HT-29 (cell line): ENCODE results near the gene PIMREG. TPM values are rescaled to one million over a fixed set of nuclear protein-coding genes. Genes with fewer than 3 reads are reported as not detected.

Experiments used
- DNase-seq: peaks from one replicate; pipeline ENCODE4 v3.0.0-alpha.2; 2015; ENCODE audit warnings: low spot score
- total RNA-seq: library from RNA; depleted of rRNA; stranded (reverse); fragments of >200 nt; shearing (Covaris generic); gene quantifications from 2 replicates; pipeline ENCODE4 v1.2.3, GENCODE V29; 2014; rRNA removed

Gene PIMREG, protein sequence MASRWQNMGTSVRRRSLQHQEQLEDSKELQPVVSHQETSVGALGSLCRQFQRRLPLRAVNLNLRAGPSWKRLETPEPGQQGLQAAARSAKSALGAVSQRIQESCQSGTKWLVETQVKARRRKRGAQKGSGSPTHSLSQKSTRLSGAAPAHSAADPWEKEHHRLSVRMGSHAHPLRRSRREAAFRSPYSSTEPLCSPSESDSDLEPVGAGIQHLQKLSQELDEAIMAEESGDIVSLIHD
- 97.8 and 111 TPM in 2 replicates for total RNA-seq

DNA sequence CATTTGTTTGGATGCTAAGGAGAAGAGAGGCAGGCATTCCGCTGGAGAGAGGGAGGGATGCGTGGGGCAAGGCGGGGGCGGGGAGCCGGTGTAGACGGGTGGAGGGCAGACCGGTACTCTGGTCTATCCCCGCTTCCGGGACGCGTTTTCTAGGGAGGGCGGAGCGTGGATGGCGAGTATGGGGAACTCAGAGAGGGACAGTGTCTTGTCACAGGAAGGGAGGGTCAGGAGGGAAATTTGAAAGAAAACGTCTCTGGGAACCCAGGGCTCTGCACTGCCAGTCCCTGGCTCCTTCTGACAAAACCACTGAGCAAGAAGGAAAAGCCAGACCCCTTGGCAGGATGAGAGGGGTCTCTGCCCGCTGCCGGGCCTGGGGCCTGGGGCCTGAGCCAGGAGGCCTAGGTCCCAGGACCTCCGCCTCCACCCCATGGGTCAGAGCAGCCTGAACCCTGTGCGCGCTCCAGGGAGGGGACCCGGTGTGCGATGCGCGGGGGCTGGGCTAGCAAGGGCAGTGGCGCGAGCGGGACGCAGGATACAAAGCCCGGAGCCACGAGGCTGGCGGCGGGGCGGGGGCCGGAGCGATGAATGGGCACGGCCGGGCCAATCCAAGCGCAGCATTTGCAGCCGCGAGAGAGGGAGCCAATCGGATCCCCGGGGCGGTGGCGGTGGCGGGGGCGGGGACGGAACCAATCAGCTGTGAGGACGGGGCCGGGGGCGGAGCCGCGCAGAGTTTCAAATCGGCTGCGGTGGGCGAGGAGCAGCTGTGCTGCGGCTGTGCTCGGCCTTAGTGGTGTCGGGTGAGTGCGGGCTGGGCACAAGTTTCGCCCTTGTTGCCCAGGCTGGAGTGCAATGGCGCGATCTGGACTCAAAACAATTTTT is at the start of gene PIMREG:
PIMREG (plus strand) TSS at position 764 of the 879 bp plus-strand sequence. CDS start 656 bp downstream, outside the sequence.
- peak; percentile 91 for DNase-seq

DNA sequence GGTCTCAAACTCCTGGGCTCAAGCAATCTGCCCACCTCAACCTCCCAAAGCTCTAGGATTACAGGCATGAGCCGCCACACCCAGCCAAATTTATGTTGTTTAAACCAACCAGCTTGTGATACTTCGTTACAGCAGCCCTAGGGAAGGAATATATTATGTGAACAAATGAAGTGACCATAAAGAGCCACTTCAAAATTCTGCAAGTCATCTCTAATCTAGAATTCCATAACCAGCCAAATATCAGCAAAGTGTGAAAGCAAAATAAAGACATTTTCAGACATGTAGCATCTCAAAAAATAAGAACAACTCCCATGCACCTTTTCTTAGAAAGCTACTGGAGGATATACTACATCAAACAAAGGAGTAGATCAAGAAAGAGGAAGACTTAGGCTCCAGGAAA is 45.3 kb upstream of the PIMREG start:
- DNase-seq: no peak

DNA sequence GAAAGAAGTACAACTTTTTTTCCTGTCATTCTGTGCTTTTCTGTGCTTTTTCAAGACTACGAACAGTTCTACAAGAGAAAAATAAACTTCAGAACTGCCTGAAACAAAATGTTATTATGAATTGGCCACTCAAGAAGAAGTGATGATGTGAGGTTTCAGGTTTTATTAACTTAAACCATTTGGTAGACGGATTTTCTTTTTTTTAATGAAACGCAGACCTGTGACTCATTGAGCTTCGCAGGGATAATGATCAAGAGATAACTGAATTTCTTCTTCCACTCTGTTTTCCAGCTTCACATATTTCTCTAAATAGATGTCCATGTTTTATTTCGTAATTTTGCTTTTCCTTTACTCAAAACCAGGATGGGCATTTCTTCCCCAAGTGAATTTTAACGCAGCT is 42.0 kb upstream of the PIMREG start:
- no peak for DNase-seq

DNA sequence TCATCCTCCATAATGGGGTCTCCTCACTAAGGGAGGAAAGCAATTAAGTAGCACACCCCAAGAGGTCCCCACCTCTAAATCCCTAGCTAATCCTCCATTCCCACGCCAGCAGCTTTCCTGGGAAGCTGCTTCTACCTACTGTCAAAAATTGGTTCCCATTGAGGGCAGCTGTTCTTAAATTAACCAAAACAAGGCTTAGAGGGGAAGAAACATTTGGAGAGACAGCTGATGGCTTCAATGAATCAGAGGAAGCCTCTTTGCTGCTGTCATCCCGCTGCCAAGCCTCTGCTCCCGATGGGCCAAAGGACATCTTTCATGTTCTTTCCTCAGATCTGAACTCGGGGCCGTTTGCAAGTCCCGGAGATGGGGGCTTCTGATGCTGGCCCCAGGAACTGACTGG is 36.0 kb upstream of the PIMREG start:
- no peak for DNase-seq

DNA sequence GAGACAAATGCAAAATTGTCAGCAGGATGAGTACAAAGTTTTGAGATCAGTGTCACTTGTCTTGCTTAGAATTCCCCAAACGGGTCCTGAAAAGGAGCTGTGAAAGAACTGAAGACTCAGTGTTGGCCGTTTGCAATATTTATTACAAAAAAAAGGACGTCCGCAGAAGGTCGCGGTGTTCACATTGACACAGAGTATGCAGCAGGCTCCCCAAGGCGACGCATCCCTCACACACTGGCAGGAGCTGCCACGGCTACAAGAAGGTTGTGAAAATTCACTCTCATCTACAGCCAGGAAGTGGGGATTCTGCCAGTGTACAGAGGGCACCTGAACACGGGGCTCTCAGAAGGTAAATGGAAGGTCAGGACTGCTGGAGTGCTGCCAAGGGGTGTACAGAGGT is 35.5 kb upstream of the PIMREG start:
- no peak for DNase-seq

DNA sequence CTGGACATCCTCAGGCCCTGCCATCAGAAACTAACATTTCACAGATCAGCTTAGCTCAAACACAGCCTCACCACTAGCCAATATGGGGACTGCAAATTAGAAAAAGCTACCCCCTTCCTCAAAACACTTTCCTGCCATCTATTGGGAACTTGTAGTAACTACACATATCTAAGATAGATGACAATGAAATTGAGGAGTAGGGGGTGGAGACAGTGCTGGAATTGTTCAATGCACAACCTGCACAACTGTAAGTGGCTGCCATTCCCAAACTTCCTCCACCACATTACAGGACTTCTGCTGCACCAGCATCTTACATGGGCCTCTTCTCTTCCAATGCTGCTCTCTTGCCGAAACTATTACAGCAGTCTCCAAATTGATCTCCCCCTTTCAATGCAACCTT is 31.2 kb upstream of the PIMREG start:
- DNase-seq: peak; percentile 44

DNA sequence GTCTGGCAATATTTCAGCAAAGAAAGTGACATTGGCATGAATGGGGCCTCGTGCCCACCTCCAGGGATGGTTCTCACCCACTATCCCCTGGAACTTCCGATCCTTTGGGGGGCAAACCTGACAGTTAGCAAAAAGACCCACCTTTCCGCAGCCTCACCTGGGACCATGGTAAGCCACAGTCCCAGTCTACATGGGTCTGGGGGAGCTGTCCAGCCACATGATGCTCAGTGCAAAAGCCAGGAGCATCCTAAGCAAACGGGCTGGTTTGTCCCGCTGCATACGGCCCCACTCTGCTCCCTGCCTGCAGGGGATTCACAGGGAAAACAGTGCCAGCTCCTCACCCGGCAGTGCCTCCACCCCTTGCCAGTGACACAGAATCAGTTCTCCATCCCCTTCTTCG is 28.6 kb upstream of the PIMREG start:
- no peak for DNase-seq

DNA sequence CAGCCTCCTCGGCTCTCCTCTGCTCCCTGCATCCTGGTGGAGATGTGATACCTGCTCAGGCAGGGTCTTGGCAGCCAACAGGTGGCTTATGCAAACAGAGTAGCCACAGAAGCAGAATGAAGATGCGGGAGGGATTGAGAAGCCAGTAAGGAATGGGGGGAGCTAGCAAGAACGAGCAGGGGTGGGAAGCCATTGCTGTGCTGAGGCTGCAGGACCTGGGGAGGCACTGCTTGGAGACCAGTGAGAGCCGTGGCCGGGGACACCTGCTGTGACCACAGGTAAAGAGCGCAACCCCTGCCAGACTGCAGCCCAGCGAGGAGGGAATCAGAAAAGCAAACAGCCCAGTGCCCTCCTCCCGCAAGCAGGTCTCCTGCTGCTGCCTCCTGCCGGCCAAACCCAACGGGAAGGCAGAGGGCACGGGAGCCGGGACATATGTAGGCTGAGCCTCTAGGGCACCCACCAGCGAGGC is 24.0 kb upstream of the PIMREG start:
- no peak for DNase-seq

DNA sequence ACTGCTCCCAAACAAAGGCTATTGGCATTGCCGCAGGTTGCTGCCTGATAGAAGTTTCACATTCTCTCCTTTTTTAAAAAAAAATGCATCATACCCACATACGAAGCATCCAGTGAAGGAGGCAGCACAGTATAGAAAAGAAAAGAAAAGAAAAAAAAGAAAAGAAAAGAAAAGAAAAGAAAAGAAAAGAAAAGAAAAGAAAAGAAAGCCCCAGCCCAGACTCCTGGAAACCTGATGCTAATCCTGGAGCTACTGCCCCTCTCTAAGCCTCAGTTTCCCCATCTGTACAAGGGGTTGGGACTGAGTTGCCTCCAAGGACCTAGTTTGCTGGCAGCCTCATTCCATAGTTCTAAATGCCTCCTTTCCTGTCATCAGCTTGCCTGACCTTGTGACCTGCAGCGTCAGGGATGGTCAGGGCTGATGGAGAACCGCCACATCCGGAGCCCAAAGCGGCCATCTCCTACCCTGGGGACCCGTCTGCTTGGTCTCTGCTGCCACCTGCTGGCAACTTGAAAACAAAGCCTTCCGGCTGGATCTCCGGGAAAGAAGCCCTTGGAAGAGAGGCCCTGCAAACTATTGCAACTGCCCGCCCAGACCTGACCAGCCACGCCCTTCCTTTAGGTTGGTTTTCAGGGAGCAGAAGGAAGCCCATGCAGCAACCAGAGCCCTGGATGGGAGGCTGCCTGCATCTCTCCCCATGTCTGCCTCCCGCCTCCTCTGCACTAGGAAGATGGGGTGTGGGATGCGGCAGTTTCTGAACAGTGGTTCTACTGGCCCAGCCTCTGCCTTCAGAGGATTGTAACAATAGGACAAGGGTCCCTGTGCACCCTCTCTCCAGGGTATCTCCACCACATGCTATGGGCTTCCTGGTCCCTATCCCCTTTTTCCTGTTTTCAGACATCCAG is 22.3 kb upstream of the PIMREG start:
- DNase-seq: peak; percentile 71

DNA sequence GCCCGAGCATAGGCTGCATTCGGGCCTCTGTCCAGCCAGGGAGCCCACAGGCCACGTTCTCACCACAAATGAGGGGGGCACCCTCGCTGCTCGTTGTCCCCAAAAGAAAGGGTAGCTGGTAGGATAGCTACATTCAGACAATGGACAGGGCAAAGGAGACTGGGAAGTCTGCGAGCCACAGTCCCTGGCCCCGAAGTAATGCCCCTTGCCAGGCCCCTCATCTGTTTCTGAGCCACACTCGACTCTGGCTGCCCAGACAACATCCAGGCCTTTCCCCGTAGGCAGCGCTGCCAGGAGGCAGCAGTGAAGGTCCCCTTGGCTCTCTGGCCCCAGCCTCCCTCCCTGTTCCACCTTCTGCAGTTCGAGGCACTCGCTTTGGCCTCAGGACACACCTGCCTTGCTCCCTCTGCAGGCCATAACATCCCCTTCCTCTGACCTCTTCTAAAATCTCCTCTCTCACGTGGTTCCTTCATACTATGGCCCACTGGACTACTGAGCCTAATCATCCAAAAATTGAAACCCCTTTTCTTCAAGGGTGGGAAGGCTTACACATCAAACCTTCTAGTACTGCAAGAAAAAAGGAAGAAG is 21.5 kb upstream of the PIMREG start:
- DNase-seq: no peak

DNA sequence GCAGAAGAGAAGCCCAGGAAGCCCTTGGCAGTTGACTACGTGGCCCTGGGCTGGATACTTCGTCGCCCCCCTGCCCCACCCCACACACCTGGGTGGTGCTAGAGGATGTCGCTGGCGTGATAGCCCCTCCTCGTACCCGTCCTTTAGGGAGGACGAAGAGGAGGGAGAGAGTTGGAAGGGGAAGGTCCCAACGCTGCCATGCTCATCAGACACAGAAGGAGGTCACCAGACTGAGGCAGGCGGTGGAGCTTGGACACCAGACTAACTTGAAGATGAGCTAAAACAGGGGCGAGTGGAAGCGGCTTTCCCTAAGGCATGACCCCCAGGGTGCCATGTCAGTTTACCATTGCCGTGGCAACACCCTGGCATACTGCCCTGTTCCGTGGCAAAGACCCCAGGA is 20.3 kb upstream of the PIMREG start:
- DNase-seq: no peak

DNA sequence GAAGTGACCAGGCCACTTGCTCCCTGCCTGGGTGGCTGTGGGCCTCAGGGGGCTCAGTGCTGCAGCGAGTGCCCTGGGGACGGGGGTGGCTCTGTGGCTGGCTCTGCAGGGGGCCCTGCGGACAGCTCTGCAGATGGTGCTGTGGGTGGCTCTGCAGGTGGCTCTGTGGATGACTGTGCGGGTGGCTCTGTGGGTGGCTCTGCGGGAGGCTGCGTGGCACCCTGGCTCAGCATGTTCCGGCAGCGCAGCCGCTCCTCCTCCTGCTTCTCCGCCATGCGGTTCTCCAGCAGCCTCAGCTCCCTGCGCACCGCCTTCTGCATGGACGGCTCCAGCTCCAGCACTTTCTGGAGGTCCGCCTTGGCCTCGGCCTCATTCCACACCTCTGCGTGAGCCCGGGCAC is 18.8 kb upstream of the PIMREG start:
- DNase-seq: no peak

DNA sequence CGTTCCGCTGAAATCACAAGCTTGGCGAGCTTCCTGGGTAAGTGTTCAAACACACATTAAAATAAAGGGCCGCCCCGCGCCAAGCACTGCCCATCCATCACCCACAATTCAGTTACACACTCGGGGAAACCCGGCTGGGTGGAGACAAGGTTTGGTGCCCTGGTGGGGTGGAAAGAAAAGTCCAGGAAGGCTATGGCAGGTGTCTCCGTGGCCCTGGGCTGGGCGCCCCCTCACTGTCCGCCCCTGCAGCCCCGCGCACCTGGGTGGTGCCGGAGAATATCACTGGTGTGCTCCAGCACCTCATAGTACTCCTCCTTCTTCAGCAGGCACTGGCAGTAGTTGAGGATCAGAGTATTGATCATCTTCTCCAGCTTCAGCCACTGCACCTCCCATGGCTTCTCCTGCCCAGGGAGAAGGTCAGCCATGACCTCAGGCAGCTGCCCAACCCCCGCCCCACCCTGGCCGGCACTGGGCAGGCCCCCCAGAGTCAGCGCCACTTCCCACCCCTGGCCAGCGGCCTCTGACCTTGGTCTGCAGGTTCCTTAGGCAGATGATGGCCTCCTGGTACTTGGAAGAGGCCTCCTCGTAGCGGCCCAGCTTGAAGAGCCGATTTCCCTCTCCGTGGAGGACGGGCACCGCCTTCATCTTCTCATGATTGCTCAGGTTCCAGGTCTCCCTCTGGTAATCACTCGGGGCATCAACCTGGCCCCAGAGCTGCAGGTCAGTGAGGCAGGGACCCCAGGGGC is 17.7 kb upstream of the PIMREG start:
- DNase-seq: no peak

DNA sequence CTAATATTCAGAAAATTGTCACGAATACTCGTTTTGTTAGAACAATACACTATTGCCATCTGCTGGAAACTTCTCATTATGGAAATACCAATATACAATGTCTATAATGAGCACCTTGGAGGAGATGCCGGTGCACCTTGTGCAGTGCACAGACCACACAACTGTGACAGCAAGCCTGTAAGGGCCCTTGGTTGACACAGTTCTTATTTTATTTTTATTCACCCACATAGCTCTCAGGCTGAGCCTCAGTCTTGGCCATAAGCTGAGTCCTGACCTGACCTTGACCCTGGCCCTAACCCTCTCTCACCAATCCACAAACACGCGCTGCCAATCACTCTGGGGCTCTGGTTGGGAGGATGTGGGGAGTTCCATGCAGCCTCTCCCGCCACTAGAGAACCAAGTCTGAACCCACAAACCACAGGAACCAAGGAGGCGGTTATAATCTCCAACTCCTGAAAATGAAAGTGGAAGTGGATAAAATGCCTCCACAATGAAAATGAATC is 16.9 kb upstream of the PIMREG start:
- peak; percentile 1 for DNase-seq

DNA sequence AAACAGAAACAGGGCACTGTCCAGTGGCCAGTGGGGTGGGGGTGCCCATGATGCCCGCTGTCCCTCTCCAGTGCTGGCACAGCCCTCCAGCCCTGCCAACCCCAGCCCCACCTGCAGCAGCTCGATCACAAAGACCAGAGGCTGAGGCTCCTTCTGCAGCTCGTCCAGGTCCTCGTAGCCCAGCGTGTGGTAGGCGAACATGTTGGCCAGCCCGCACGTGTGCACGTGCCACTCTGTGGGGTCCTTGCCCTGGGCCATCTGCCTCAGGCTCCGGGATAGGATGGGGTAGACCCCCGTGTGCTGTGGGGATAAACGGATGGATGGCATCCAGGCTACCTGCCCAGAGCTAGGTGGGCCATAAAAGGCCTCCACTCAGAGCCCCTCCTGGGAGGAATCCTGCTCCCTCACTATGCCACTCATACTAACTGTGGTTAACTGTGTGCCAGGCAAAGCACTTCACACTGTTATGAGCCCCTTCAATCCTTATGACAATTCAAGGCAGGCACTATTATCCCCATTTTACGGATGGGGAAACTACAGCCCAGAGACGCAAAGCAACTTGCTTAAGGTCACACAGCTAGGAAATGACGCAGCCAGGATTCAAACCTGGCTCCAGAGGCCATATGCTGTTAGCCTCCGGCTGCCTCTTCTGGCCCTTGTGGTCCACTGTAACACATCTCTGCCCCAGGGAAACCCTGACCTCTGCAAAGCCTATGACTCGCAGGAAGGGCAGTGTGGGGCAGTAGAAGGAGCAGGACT is 15.9 kb upstream of the PIMREG start:
- DNase-seq: no peak

DNA sequence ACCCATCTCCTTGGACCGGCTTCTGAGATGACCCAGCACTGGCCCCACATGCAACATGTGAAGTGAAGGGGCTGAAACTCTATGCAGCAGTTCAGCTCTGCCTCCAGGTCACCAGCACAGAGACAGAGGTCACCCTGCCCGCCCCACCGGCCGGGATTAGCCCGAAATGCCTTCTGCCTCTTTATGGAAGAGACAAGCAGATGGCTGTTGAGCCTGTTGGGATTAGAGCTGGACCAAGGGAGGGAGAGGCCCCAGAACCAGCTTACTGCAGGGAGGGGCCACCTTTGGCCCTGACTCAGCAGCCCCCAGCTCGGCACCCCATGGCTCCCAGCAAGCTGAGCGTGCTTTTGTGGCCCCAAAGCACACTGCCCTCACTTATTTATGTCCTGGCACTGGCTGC is 15.0 kb upstream of the PIMREG start:
- no peak for DNase-seq

DNA sequence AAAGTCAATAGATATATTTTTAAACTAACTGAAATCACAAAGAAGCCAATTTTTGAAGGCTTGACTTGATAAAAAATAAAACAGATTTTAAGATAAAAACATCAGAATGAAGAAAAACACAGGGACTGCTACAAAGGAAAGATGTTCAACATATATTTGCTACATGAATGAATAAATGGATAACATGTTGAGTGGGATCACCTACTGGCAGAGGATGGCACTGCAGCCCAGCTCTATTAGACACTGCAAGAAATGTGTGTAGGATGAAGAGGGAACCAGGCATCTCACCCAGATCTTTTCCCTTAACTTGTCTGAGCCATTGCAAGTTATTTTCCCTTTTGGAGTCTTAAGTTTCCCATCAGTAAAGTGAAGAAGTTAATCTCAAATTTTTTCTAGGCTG is 13.5 kb upstream of the PIMREG start:
- no peak for DNase-seq

DNA sequence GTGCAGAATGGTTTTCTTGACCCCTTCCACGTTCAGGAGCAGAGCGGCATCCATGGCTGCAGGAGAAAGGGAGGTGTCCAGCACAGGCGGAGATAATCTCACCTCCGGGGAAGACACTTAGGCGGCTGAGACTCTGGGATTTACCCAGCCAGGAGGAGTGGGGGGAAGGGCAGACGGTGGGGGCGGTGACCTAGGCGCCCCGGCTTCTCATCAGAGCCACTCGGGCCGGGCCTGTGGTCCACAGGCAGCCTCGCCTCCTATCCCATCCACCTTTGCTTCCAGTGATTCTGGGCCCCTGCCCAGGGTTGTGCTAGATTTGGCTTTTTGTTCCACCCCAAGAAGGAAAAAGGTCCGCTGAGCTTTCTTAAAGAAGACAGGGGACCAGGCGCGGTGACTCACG is 9.2 kb upstream of the PIMREG start, which contains the start of gene AIPL1:
AIPL1 (minus strand) TSS at position 71 of the 400 bp plus-strand sequence; CDS start at position 54, 17 bp downstream.
- DNase-seq: no peak

DNA sequence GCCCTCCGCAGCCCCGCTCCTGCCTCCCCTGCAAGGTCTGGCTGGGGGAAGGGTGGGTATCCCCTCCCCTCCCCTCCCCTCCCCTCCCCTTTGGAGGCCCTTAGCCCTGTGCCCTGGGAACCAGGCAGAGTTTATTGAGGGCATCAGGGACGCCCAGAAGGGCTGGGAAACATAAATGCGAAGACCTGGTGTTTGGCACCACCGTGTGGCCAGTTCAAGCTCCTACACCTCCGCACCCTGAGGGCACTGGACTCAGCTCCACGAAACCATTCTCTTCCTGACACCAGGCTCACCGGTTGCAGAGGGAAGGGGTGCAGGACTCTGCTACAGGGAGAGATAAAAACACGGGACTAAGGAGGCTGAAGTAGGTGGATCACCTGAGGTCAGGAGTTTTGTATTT is 8.3 kb upstream of the PIMREG start:
- DNase-seq: peak; percentile 61

DNA sequence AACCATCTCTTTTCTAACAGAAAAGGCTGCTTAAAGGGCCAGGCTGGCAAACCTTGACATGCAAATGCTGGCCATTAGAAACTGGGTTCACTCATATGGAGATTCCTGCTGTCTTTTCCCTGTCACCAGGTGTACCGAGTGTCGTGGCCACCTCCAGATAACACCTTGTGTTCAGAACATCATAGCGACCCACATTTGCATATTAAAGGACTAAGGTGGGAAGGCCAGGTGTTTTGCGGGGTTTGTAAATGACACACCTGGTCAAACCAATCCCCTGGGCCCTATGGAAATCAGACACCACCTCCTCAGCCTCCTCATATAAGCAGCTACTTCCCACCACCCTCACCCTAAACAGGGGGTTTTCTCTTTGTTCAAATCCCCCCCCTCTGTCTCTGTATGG is 6.8 kb upstream of the PIMREG start:
- DNase-seq: no peak
